Prostate gland (tissue), 2 donors: ENCODE data around the gene PBX4.

Experiments used
- POLR2AphosphoS5 ChIP-seq: sonication (generic); formaldehyde crosslinking; IDR thresholded peaks from one replicate; pipeline ENCODE4 v1.6.1; 2017; ENCODE audit warnings: antibody characterized with exemption
- TF ChIP-seq, protein P1 (sequence below), 4 experiments: fragments of 200-600 bp in 2 of 4; fragments of 450-650 bp in 2 of 4; sonication (generic) in 2 of 4; IDR thresholded peaks; 1 replicate in 3 of 4; 2 replicates in 1 of 4; pipeline ENCODE4 v1.5.1; 2016 to 2019; ENCODE audit warnings: antibody characterized with exemption in 4 of 4, mild to moderate bottlenecking in 2 of 4, moderate library complexity in 2 of 4

DNA sequence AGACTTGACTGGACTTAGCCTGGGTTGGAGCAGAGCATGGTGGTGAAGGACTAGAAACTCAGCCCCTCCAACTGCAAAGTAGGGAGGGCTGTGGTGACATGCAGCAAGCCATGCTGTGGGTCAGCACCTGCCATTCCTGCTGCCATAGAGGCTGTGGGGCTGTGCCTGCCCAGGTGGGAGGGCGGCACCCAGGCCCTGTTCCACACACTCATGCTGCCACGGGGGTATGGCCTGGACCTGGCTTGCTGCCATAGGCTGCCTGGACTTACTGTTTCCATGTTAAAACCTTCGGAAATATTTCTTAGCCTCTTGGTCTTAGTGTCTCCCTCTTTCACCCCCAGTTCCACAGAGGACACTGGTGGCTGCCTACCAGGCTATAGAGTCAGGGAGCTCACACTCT is 51.1 kb downstream of the PBX4 start:
- TF ChIP-seq, protein P1, sequence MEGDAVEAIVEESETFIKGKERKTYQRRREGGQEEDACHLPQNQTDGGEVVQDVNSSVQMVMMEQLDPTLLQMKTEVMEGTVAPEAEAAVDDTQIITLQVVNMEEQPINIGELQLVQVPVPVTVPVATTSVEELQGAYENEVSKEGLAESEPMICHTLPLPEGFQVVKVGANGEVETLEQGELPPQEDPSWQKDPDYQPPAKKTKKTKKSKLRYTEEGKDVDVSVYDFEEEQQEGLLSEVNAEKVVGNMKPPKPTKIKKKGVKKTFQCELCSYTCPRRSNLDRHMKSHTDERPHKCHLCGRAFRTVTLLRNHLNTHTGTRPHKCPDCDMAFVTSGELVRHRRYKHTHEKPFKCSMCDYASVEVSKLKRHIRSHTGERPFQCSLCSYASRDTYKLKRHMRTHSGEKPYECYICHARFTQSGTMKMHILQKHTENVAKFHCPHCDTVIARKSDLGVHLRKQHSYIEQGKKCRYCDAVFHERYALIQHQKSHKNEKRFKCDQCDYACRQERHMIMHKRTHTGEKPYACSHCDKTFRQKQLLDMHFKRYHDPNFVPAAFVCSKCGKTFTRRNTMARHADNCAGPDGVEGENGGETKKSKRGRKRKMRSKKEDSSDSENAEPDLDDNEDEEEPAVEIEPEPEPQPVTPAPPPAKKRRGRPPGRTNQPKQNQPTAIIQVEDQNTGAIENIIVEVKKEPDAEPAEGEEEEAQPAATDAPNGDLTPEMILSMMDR (IDR thresholded peaks at IDR 0.05): no peak
- no peak for TF ChIP-seq POLR2AphosphoS5
